Gastrocnemius medialis (tissue), 4 donors: ENCODE measurements around the gene B4GALT3. TPM values are rescaled to one million over a fixed set of nuclear protein-coding genes. Genes with fewer than 3 reads are reported as not detected.

ENCODE experiments used
- ATAC-seq, 2 donors: fragments of 150-250 bp; one replicate each; pipeline ENCODE4 v1.9.1; 2016
- DNase-seq, 2 donors: peaks; one replicate each; pipeline ENCODE4 v3.0.0-alpha.2; 2019
- H3K27ac ChIP-seq, 4 donors: fragments of 200-600 bp; sonication (generic); 1 replicate in 1 of 4; 2 replicates in 3 of 4; pipeline ENCODE4 v1.5.1; 2016 to 2018; ENCODE audit warnings: mild to moderate bottlenecking in 2 of 4, moderate library complexity in 1 of 4
- H3K27me3 ChIP-seq, 3 donors: fragments of 200-600 bp; sonication (generic) in 2 of 3; 1 replicate in 1 of 3; 2 replicates in 2 of 3; pipeline versions ENCODE4 v1.5.1 to v1.6.0; 2016 to 2019; ENCODE audit warnings: mild to moderate bottlenecking in 1 of 3, moderate library complexity in 1 of 3
- H3K36me3 ChIP-seq, 2 donors: fragments of 200-600 bp; sonication (generic) in 1 of 2; one replicate each; pipeline ENCODE4 v1.5.1; 2017 to 2018
- H3K4me1 ChIP-seq, 2 donors: fragments of 200-600 bp; sonication (generic) in 1 of 2; one replicate each; pipeline ENCODE4 v1.5.1; 2016 to 2017; ENCODE audit warnings: mild to moderate bottlenecking in 2 of 2
- H3K4me3 ChIP-seq, 4 donors: fragments of 200-600 bp; sonication (generic) in 3 of 4; 1 replicate in 1 of 4; 2 replicates in 3 of 4; pipeline ENCODE4 v1.5.1; 2016 to 2019; ENCODE audit warnings: mild to moderate bottlenecking in 2 of 4
- H3K9me3 ChIP-seq, 3 donors: fragments of 200-600 bp; sonication (generic) in 2 of 3; 1 replicate in 1 of 3; 2 replicates in 2 of 3; pipeline ENCODE4 v1.5.1; 2016 to 2019
- POLR2A ChIP-seq, 2 donors: fragments of 450-650 bp; IDR thresholded peaks; one replicate each; pipeline ENCODE4 v1.6.1; 2017; ENCODE audit warnings: antibody characterized with exemption in 2 of 2, mild to moderate bottlenecking in 2 of 2, moderate library complexity in 2 of 2
- in situ Hi-C, 4 donors: fragments of 200-750 bp; cut with MboI; loops; one replicate each; pipeline versions ENCODE4 v1.15.0 to v1.8.0; 2017; ENCODE audit warnings: low sequenced_read_pairs in 4 of 4
- intact Hi-C: fragments of 100-400 bp; cut with DNase I; formaldehyde crosslinking; loops from one replicate; pipeline ENCODE4 v1.15.1; 2023; ENCODE audit warnings: low total_unique reads
- total RNA-seq, 4 donors: library from RNA; depleted of rRNA; stranded (reverse); fragments of >200 nt; gene quantifications; one replicate each; pipeline versions ENCODE4 v1.1.0 to v1.2.3, GENCODE V29; 2016
- TF ChIP-seq, protein P1 (sequence below), 5 experiments: fragments of 450-650 bp in 3 of 5; fragments of 200-600 bp in 2 of 5; sonication (generic) in 2 of 5; IDR thresholded peaks in 4 of 5; conservative IDR thresholded peaks in 1 of 5; 1 replicate in 4 of 5; 2 replicates in 1 of 5; pipeline ENCODE4 v1.5.1; 2016 to 2019; ENCODE audit warnings: antibody characterized with exemption in 5 of 5, mild to moderate bottlenecking in 3 of 5, moderate library complexity in 3 of 5

Gene B4GALT3
- total RNA-seq, 4 donors from 2014 or later = 35.5 to 47.7 (median 43.7) TPM

DNA sequence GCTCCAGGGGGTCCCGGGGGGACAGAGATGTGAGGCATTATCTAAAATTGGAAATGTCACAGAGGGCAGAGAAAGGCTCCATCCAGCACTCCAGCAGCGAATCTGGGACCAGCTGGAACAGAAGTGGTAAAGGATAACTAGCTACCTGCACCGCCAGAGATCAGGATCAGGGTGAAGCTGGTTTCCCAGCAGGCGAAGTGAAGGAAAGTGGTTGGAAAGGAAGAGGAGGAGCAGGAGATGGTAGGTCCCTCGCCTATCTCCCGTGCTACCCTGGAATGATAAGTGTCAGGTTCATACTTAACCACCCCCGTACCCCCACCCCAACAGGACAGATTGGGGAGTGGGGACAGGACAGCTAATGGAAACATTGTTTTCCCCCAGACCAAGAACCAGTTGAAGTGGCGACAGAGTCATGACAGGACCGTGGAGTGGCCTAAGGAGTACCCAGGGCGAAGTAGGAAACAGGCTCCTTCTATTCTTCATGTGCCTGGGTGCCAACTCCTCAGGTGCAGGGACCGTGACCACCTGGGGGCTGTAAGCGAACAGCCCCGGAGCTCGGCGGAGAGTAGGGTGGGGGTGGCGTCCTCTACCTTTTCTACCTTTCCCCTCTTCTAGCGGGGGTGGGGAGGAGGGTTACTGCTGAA, 717 bp downstream of the B4GALT3 start:
- intact Hi-C loops (loop anchor here (1.0 kb wide), 2 partner anchors 10 to 26 kb away; partner anchors contain the start of genes NDUFS2 and PPOX), in situ Hi-C loops (loop anchor here in 1 of 4 donors (10.0 to 25.0 kb wide), 2 partner anchors 48 to 586 kb away; partner anchors contain the start of genes APOA2, ATF6 and TOMM40L)
- H3K4me1 ChIP-seq = peaks cover 19 to 23% of the 10 kb centered on the region in 2 donors
- ATAC-seq (peak; percentile 8 to 16), DNase-seq (no peak)
- TF ChIP-seq, protein P1, sequence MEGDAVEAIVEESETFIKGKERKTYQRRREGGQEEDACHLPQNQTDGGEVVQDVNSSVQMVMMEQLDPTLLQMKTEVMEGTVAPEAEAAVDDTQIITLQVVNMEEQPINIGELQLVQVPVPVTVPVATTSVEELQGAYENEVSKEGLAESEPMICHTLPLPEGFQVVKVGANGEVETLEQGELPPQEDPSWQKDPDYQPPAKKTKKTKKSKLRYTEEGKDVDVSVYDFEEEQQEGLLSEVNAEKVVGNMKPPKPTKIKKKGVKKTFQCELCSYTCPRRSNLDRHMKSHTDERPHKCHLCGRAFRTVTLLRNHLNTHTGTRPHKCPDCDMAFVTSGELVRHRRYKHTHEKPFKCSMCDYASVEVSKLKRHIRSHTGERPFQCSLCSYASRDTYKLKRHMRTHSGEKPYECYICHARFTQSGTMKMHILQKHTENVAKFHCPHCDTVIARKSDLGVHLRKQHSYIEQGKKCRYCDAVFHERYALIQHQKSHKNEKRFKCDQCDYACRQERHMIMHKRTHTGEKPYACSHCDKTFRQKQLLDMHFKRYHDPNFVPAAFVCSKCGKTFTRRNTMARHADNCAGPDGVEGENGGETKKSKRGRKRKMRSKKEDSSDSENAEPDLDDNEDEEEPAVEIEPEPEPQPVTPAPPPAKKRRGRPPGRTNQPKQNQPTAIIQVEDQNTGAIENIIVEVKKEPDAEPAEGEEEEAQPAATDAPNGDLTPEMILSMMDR (IDR thresholded peaks at IDR 0.05 in 4 of 5, conservative IDR thresholded peaks at IDR 0.05 in 1 of 5) = no peak
- no peak for TF ChIP-seq POLR2A (IDR thresholded peaks at IDR 0.05)
- peak overlapping the region; percentile 87 to 91 (median 89) for H3K27ac ChIP-seq
- H3K36me3 ChIP-seq = peaks cover 0 to 36% of the 10 kb centered on the region in 2 donors
- H3K4me3 ChIP-seq = peak overlapping the region; percentile 72 to 92 (median 80)
- no peaks in the 10 kb centered on the region for H3K9me3 ChIP-seq
- no peaks in the 10 kb centered on the region for H3K27me3 ChIP-seq

DNA sequence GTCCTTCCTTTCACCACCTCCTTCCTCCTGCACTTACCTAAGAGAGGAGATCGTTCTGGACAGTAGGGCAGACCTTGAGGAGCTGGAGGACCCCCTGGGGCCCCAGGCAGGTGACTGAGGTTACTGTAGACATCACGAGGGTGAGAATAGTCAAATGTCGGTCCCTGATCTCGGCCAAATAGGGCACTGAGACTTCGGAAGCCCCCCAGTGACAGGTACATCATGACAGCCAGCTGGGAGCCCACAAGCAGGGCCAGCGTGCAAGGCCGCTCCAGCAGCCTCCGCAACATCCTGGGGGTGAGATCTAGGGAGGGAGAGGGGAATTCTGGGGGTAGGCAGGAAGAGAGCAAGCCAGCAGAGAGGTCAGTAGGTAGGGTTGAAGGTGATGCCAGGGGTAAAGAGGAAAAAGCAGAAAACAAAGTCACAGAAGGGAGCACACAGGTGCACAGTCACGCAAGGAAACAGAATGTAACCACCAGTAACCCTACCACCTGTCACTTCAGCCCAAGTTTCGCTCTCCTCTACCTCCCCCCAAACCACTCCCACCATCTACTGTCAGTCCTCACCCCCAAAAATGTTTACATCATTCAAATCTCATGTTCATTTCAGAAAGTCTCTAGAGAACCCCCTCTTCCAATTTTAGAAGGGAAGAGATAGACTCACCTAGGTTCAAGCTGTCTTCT, 1.4 kb downstream of the B4GALT3 start:
- in situ Hi-C loops (loop anchor here in 1 of 4 donors (10.0 to 25.0 kb wide), 2 partner anchors 49 to 586 kb away; partner anchors contain the start of genes APOA2, ATF6 and TOMM40L), intact Hi-C loops (loop anchor here (1.0 kb wide), 1 partner anchor 26 kb away; the partner anchor contains the start of gene NDUFS2)
- H3K4me1 ChIP-seq = peaks cover 19 to 23% of the 10 kb centered on the region in 2 donors
- H3K27me3 ChIP-seq = no peaks in the 10 kb centered on the region
- no peaks in the 10 kb centered on the region for H3K9me3 ChIP-seq
- peaks cover 0 to 43% of the 10 kb centered on the region in 2 donors for H3K36me3 ChIP-seq
- DNase-seq = no peak
- TF ChIP-seq, protein P1 (IDR thresholded peaks at IDR 0.05 in 4 of 5, conservative IDR thresholded peaks at IDR 0.05 in 1 of 5) = no peak
- no peak for TF ChIP-seq POLR2A (IDR thresholded peaks at IDR 0.05)
- H3K4me3 ChIP-seq = peak overlapping the region; percentile 72 to 92 (median 80)
- peak overlapping the region; percentile 87 to 91 (median 89) for H3K27ac ChIP-seq
- ATAC-seq = no peak

DNA sequence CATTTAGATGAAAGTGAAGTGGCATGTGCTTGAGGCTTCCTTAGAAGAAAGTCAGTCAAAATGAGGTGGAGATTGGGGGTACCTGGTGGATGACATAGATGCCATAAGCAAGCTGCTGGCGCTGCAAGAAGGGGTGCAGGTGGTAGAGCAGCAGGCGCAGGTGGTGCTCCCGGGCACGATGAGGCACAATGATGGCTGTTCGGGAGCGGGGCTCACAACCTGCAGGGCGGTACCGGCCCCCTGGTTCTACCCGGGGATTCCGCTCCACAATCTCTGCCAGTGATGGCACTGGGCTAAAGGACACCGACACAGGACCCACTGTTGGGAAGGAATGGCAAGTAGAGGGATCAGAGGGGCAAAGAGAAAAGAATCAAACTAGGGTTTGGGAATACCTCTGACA, 2.4 kb downstream of the B4GALT3 start:
- in situ Hi-C loops = loop anchor here in 1 of 4 donors (10.0 to 25.0 kb wide), 2 partner anchors 50 to 587 kb away; partner anchors contain the start of genes APOA2, ATF6 and TOMM40L
- Histone ChIP-seq H3K9me3 (no peaks in the 10 kb centered on the region), H3K36me3 (peaks cover 5 to 53% of the 10 kb centered on the region in 2 donors), H3K4me1 (peaks cover 19 to 23% of the 10 kb centered on the region in 2 donors), H3K4me3 (no peak overlapping the region), H3K27me3 (no peaks in the 10 kb centered on the region), H3K27ac (no peak overlapping the region)
- no peak for TF ChIP-seq POLR2A (IDR thresholded peaks at IDR 0.05)
- TF ChIP-seq, protein P1 (IDR thresholded peaks at IDR 0.05 in 4 of 5, conservative IDR thresholded peaks at IDR 0.05 in 1 of 5) = no peak
- DNase-seq (no peak), ATAC-seq (no peak)
- intact Hi-C loops = no loop called here

DNA sequence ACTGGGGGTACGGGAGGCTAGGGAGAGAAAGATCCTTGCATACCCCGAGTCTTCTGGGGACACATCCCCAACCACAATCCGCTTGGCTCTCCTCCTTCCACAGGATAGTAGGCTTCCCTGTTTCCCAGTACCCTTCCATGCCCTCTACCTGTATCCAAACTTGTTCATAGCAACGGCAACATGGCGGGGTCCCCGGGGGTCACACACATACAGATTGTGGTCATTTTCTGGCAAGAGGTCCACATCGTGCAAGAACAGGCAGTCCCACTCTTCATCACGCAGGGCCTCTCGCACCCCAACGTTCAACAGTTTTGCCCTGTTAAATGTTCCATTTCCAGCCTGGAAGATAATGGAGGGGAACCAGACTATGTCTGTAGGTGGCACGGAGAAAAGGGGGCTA, 3.6 kb downstream of the B4GALT3 start:
- peak overlapping the region in 3 of 4 donors; percentile 43 to 62 (median 57) for H3K27ac ChIP-seq
- H3K9me3 ChIP-seq = no peaks in the 10 kb centered on the region
- no peak for DNase-seq
- no peak for ATAC-seq
- H3K36me3 ChIP-seq = peaks cover 5 to 65% of the 10 kb centered on the region in 2 donors
- no peak for TF ChIP-seq POLR2A (IDR thresholded peaks at IDR 0.05)
- TF ChIP-seq, protein P1 (IDR thresholded peaks at IDR 0.05 in 4 of 5, conservative IDR thresholded peaks at IDR 0.05 in 1 of 5) = no peak
- H3K4me3 ChIP-seq = no peak overlapping the region
- no peaks in the 10 kb centered on the region for H3K27me3 ChIP-seq
- H3K4me1 ChIP-seq = peaks cover 19 to 23% of the 10 kb centered on the region in 2 donors
- in situ Hi-C loops (loop anchor here in 1 of 4 donors (10.0 kb wide), 1 partner anchor 51 kb away; the partner anchor contains the start of genes APOA2 and TOMM40L), intact Hi-C loops (no loop called here)
